Smooth muscle cell (in vitro differentiated cells): ENCODE measurements around the gene RAP2A. TPM values are rescaled to one million over a fixed set of nuclear protein-coding genes. Genes with fewer than 3 reads are reported as not detected.

ENCODE experiments used
- DNase-seq: peaks from one replicate; lab custom pipeline; 2025; ENCODE audit not compliant: unreplicated experiment; lab: John Stamatoyannopoulos, UW
- H2AFZ ChIP-seq: fragments of 200-600 bp; sonication (generic); 2 replicates; pipeline ENCODE4 v1.6.0; 2016; ENCODE audit warnings: antibody characterized with exemption, low read depth, mild to moderate bottlenecking
- H3F3A ChIP-seq: fragments of 200-600 bp; sonication (generic); 2 replicates; pipeline ENCODE4 v1.6.0; 2017; ENCODE audit warnings: antibody characterized with exemption, low read depth
- H3K27ac ChIP-seq: fragments of 200-600 bp; sonication (generic); 2 replicates; pipeline ENCODE4 v1.5.1; 2016; ENCODE audit warnings: low read depth, mild to moderate bottlenecking
- H3K27me3 ChIP-seq: fragments of 200-600 bp; sonication (generic); 2 replicates; pipeline ENCODE4 v1.6.1; 2016; ENCODE audit warnings: low read depth, mild to moderate bottlenecking
- H3K36me3 ChIP-seq: fragments of 200-600 bp; sonication (generic); 2 replicates; pipeline ENCODE4 v1.5.1; 2016; ENCODE audit warnings: low read depth
- H3K4me1 ChIP-seq: fragments of 200-600 bp; sonication (generic); 2 replicates; pipeline ENCODE4 v1.5.1; 2016; ENCODE audit warnings: low read depth
- H3K4me2 ChIP-seq: fragments of 200-600 bp; sonication (generic); 2 replicates; pipeline ENCODE4 v1.6.0; 2016; ENCODE audit warnings: mild to moderate bottlenecking
- H3K4me3 ChIP-seq: fragments of 200-600 bp; sonication (generic); 2 replicates; pipeline ENCODE4 v1.5.1; 2016; ENCODE audit warnings: mild to moderate bottlenecking
- H3K79me2 ChIP-seq: fragments of 200-600 bp; sonication (generic); 2 replicates; pipeline ENCODE4 v1.6.0; 2016; ENCODE audit warnings: low read depth, mild to moderate bottlenecking
- H3K9ac ChIP-seq: fragments of 200-600 bp; sonication (generic); 2 replicates; pipeline ENCODE4 v1.6.0; 2016; ENCODE audit warnings: low read depth
- H3K9me3 ChIP-seq: fragments of 200-600 bp; sonication (generic); replicated peaks from 2 replicates; pipeline ENCODE4 v1.5.1; 2016; ENCODE audit warnings: low read depth
- H4K20me1 ChIP-seq: fragments of 200-600 bp; sonication (generic); 2 replicates; pipeline ENCODE4 v1.6.0; 2016; ENCODE audit warnings: low read depth
- WGBS: methylation state at CpG from one replicate; pipeline ENCODE4 v1.1.7; 2016; ENCODE audit warnings: low lambda C conversion rate; 5-methylcytosine and 5-hydroxymethylcytosine counted together
- polyA plus RNA-seq: library from polyadenylated mRNA; unstranded; fragments of >200 nt; fragmentation: Nextera tagmentation; extraction: Ambion mirVana; gene quantifications from 2 replicates; pipeline ENCODE4 v1.2.1, GENCODE V29; 2016
- total RNA-seq: library from RNA; depleted of rRNA; stranded (reverse); fragments of >200 nt; gene quantifications from 2 replicates; pipeline ENCODE4 v1.2.3, GENCODE V29; 2014
- TF ChIP-seq, protein P1 (sequence below): fragments of 200-600 bp; sonication (generic); IDR thresholded peaks from 2 replicates; pipeline ENCODE4 v1.5.1; 2017; ENCODE audit warnings: borderline replicate concordance, mild to moderate bottlenecking, antibody characterized with exemption; ENCODE audit not compliant: insufficient read depth, poor library complexity, severe bottlenecking

RAP2A gene
- total and polyA plus RNA-seq, 2 experiments from 2014 or later = 8.5 to 24.1 TPM

DNA sequence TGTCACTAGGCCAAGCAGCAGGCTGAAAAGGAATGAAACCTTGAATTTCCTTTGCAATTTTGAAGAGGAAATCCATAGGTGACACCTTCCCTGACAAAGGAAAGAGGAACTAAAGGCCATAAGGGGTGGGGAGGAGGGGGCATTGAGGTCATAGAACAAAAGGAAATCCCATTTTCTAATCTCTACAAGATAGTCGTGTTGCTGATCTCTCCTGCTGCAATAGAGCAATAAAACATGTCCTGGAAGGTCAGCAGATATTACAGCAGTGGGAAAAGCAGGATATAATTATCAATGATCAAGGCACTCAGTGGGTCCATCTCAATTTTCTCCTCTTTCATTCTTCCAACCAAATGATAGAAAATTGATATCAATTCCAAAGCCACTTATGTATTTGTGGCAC lies 20.3 kb upstream of the RAP2A start:
- Histone ChIP-seq H3F3A (no peaks in the 10 kb centered on the region), H3K27me3 (no peaks in the 10 kb centered on the region), H3K36me3 (no peaks in the 10 kb centered on the region), H4K20me1 (no peaks in the 10 kb centered on the region), H3K79me2 (no peaks in the 10 kb centered on the region), H3K27ac (no peak overlapping the region), H2AFZ (no peak overlapping the region), H3K4me3 (no peak overlapping the region), H3K4me2 (no peak overlapping the region), H3K9me3 (no peaks in the 10 kb centered on the region), H3K4me1 (no peaks in the 10 kb centered on the region), H3K9ac (no peak overlapping the region)
- 25% methylated on average over 1 of the region's 1 CpG for WGBS
- TF ChIP-seq, protein P1, sequence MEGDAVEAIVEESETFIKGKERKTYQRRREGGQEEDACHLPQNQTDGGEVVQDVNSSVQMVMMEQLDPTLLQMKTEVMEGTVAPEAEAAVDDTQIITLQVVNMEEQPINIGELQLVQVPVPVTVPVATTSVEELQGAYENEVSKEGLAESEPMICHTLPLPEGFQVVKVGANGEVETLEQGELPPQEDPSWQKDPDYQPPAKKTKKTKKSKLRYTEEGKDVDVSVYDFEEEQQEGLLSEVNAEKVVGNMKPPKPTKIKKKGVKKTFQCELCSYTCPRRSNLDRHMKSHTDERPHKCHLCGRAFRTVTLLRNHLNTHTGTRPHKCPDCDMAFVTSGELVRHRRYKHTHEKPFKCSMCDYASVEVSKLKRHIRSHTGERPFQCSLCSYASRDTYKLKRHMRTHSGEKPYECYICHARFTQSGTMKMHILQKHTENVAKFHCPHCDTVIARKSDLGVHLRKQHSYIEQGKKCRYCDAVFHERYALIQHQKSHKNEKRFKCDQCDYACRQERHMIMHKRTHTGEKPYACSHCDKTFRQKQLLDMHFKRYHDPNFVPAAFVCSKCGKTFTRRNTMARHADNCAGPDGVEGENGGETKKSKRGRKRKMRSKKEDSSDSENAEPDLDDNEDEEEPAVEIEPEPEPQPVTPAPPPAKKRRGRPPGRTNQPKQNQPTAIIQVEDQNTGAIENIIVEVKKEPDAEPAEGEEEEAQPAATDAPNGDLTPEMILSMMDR = no peak
- DNase-seq = no peak

DNA sequence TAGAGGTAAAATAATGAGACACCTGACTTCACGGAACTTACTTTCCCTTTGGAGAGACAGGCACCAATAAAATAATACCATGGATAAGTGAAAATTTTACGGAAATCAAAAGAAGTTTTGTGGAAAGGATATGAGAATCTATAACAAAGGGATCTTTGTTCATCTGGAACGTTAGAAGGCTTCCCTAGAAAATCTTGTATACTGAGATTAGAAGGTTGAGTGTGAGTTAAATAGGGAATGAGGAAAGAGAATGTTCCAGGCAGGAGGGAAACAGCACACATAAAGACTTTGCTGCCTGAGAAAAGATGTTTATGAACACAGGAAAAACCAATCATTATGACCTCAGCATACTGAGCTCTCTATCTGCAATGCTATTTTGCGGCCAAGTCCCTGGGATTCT lies 19.6 kb upstream of the RAP2A start:
- no peak overlapping the region for H3K27ac ChIP-seq
- no peaks in the 10 kb centered on the region for H3K4me1 ChIP-seq
- no peaks in the 10 kb centered on the region for H3K36me3 ChIP-seq
- H3K4me2 ChIP-seq = no peak overlapping the region
- no peaks in the 10 kb centered on the region for H3K27me3 ChIP-seq
- H3K79me2 ChIP-seq = no peaks in the 10 kb centered on the region
- H3K9me3 ChIP-seq = no peaks in the 10 kb centered on the region
- DNase-seq = no peak
- TF ChIP-seq, protein P1 = no peak
- H3K4me3 ChIP-seq = no peak overlapping the region
- no peak overlapping the region for H3K9ac ChIP-seq
- H4K20me1 ChIP-seq = no peaks in the 10 kb centered on the region
- no peak overlapping the region for H2AFZ ChIP-seq
- no peaks in the 10 kb centered on the region for H3F3A ChIP-seq
- 69% methylated on average over 4 of the region's 4 CpGs for WGBS

DNA sequence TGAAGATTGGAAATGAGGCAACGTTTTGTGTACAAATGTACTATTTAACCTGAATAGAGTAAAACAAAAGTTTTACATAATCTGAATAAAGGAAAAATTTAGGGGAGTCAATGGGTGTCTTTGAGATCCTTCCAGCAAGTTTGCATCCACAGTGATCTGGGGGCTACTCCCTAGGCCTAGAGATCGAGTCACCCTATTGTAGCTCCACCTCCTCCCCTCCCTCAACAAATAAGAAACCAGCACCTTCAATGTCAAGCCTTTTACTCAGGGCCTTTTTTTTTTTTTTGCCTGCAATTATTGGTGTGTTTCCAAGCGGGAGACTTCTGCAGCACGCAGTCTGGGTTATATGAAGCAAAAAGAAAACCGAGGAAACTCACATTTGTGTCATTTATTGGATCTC lies 16.3 kb upstream of the RAP2A start:
- WGBS = 78% methylated on average over 5 of the region's 5 CpGs
- Histone ChIP-seq H3K79me2 (no peaks in the 10 kb centered on the region), H3K4me3 (no peak overlapping the region), H3K4me2 (no peak overlapping the region), H2AFZ (no peak overlapping the region), H3K36me3 (no peaks in the 10 kb centered on the region), H3K27ac (no peak overlapping the region), H3K4me1 (no peaks in the 10 kb centered on the region), H4K20me1 (no peaks in the 10 kb centered on the region), H3K9ac (no peak overlapping the region), H3K9me3 (no peaks in the 10 kb centered on the region), H3K27me3 (no peaks in the 10 kb centered on the region), H3F3A (no peaks in the 10 kb centered on the region)
- DNase-seq = no peak
- TF ChIP-seq, protein P1 = no peak

DNA sequence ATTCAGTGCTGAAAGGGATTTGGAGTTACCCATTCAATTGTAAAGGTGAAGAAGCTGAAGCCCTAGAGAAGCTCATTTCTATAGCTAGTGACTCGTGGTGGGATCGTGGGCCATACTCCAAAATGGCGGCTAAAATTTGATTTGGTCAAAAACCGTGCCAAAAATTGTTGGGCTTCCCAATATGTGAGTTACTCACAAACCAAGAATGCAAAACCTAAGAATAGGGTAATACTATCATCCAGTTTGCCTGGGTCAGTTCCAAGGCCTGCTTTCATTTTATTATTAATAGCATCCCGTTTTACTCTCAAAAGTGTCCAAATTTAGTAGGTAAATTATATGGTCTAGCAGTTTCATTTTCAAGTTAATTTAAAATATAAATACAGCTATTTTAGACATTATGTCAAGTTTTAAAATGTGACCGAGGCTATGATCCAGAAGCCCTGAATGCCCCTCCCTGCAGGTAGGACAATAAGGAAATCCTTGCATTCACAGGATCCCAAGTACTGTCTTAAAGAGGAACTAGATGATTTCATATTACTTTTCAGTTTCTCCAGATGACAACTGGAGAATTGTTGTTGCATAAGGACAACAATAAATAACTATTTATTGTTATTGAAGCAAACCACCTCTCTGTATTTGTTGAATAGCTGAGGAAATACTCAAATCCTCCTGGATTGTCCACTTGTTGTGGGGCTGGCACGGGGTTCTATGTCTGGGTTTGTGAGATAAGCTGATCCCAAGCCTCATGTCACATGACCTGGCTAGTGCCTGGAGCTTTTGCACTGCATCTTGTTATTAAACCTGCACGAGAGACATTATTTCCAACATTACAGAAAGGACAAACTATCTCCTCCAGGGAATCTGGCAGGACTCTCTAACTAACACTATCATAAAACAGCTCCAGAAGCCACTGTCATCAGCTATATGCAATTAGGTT lies 11.6 kb upstream of the RAP2A start:
- Histone ChIP-seq H3K4me3 (no peak overlapping the region), H3F3A (no peaks in the 10 kb centered on the region), H3K27ac (no peak overlapping the region), H3K36me3 (no peaks in the 10 kb centered on the region), H3K27me3 (no peaks in the 10 kb centered on the region), H3K4me1 (no peaks in the 10 kb centered on the region), H2AFZ (no peak overlapping the region), H3K4me2 (no peak overlapping the region), H4K20me1 (no peaks in the 10 kb centered on the region), H3K79me2 (no peaks in the 10 kb centered on the region), H3K9ac (no peak overlapping the region), H3K9me3 (no peaks in the 10 kb centered on the region)
- no peak for DNase-seq
- 84% methylated on average over 8 of the region's 8 CpGs for WGBS
- TF ChIP-seq, protein P1 = no peak
